Measurements from ENCODE around the gene NHLRC1. TPM values are rescaled to one million over a fixed set of nuclear protein-coding genes. Genes with fewer than 3 reads are reported as not detected.

NHLRC1 gene
- total RNA-seq, 1 experiment from 2014 or later: 1.4 TPM

DNA sequence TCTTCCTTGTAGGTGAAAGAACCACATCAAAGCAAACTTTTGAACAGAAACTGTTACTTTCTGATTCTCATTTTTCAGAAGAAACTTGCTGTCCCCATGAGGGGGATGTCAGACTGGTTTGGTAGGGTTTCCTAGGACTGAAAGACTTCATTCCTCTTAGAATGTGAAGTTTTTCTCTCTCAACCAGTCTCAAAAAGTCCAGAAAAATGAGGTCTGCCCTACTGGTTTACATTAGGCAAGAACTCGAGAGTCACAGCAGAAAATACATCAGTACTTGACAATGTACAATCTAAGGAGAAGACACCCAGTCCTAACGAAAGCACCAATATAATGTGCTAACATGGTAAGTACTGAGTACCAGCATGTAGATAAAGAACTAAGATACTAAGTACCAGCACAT is 12.7 kb upstream of the NHLRC1 start:
- POLR2A ChIA-PET: no interaction called here
- Mint-ChIP-seq H3K4me1 (no peaks in the 10 kb centered on the region), H3K36me3 (peaks cover 31% of the 10 kb centered on the region), H3K27ac (no peak overlapping the region), H3K27me3 (ENCODE audit: low read depth) (no peaks in the 10 kb centered on the region), H3K9me3 (no peaks in the 10 kb centered on the region), H3K4me3 (no peak overlapping the region)
- no peak for DNase-seq (ENCODE audit: low spot score)
- TF ChIP-seq, protein P1, sequence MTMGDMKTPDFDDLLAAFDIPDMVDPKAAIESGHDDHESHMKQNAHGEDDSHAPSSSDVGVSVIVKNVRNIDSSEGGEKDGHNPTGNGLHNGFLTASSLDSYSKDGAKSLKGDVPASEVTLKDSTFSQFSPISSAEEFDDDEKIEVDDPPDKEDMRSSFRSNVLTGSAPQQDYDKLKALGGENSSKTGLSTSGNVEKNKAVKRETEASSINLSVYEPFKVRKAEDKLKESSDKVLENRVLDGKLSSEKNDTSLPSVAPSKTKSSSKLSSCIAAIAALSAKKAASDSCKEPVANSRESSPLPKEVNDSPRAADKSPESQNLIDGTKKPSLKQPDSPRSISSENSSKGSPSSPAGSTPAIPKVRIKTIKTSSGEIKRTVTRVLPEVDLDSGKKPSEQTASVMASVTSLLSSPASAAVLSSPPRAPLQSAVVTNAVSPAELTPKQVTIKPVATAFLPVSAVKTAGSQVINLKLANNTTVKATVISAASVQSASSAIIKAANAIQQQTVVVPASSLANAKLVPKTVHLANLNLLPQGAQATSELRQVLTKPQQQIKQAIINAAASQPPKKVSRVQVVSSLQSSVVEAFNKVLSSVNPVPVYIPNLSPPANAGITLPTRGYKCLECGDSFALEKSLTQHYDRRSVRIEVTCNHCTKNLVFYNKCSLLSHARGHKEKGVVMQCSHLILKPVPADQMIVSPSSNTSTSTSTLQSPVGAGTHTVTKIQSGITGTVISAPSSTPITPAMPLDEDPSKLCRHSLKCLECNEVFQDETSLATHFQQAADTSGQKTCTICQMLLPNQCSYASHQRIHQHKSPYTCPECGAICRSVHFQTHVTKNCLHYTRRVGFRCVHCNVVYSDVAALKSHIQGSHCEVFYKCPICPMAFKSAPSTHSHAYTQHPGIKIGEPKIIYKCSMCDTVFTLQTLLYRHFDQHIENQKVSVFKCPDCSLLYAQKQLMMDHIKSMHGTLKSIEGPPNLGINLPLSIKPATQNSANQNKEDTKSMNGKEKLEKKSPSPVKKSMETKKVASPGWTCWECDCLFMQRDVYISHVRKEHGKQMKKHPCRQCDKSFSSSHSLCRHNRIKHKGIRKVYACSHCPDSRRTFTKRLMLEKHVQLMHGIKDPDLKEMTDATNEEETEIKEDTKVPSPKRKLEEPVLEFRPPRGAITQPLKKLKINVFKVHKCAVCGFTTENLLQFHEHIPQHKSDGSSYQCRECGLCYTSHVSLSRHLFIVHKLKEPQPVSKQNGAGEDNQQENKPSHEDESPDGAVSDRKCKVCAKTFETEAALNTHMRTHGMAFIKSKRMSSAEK (CRISPR knock-in tag; IDR thresholded peaks at IDR 0.05; ENCODE audit: borderline replicate concordance): no peak
- no peak for TF ChIP-seq JUN (CRISPR knock-in tag; IDR thresholded peaks at IDR 0.05)
- TF ChIP-seq ZBTB21 (CRISPR knock-in tag; IDR thresholded peaks at IDR 0.05; ENCODE audit: borderline replicate concordance): no peak
- TF ChIP-seq, protein P2, sequence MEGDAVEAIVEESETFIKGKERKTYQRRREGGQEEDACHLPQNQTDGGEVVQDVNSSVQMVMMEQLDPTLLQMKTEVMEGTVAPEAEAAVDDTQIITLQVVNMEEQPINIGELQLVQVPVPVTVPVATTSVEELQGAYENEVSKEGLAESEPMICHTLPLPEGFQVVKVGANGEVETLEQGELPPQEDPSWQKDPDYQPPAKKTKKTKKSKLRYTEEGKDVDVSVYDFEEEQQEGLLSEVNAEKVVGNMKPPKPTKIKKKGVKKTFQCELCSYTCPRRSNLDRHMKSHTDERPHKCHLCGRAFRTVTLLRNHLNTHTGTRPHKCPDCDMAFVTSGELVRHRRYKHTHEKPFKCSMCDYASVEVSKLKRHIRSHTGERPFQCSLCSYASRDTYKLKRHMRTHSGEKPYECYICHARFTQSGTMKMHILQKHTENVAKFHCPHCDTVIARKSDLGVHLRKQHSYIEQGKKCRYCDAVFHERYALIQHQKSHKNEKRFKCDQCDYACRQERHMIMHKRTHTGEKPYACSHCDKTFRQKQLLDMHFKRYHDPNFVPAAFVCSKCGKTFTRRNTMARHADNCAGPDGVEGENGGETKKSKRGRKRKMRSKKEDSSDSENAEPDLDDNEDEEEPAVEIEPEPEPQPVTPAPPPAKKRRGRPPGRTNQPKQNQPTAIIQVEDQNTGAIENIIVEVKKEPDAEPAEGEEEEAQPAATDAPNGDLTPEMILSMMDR (IDR thresholded peaks at IDR 0.05): no peak
- no peak for TF ChIP-seq KAT7 (CRISPR knock-in tag; IDR thresholded peaks at IDR 0.05; ENCODE audit: borderline replicate concordance)
- TF ChIP-seq MXD4 (CRISPR knock-in tag; IDR thresholded peaks at IDR 0.05; ENCODE audit: borderline replicate concordance): no peak
- no peak for TF ChIP-seq GTF2I (CRISPR knock-in tag; conservative IDR thresholded peaks at IDR 0.05)
- no peak for ATAC-seq
- CTCF ChIA-PET: no interaction called here

DNA sequence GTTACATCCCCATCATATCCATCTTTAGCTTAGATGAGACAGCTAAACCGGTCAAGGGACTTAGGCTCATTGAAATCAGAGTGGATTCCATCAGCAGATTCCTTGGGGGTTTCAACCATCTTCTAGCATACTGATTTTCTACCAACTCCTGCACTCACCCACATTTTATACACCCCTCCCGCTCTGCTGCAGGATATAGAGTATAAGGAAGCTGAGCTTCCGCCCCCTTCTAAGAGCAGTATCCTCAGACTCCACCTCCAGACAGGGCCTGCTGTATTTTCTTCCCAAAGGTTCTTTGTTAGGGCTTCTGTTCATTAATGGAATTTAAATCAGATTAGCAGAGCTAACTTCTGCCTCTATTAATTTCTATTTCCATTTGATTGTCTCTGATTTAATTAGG is 9.9 kb upstream of the NHLRC1 start:
- TF ChIP-seq ZNF138 (CRISPR knock-in tag; conservative IDR thresholded peaks at IDR 0.05): no peak
- no peak for TF ChIP-seq FOXP1 (CRISPR knock-in tag; IDR thresholded peaks at IDR 0.05; ENCODE audit: borderline replicate concordance)
- TF ChIP-seq FOXP4 (CRISPR knock-in tag; IDR thresholded peaks at IDR 0.05): no peak
- TF ChIP-seq ETV6 (CRISPR knock-in tag; IDR thresholded peaks at IDR 0.05): no peak
- no peak for TF ChIP-seq RELA (CRISPR knock-in tag; IDR thresholded peaks at IDR 0.05; ENCODE audit: borderline replicate concordance)
- TF ChIP-seq E2F1 (CRISPR knock-in tag; IDR thresholded peaks at IDR 0.05): no peak
- TF ChIP-seq E2F5 (CRISPR knock-in tag; IDR thresholded peaks at IDR 0.05): no peak
- no peak for TF ChIP-seq ATF1 (CRISPR knock-in tag; IDR thresholded peaks at IDR 0.05)
- no peak for TF ChIP-seq ATF2 (CRISPR knock-in tag; IDR thresholded peaks at IDR 0.05; ENCODE audit: borderline replicate concordance, low read depth)
- TF ChIP-seq, protein P3, sequence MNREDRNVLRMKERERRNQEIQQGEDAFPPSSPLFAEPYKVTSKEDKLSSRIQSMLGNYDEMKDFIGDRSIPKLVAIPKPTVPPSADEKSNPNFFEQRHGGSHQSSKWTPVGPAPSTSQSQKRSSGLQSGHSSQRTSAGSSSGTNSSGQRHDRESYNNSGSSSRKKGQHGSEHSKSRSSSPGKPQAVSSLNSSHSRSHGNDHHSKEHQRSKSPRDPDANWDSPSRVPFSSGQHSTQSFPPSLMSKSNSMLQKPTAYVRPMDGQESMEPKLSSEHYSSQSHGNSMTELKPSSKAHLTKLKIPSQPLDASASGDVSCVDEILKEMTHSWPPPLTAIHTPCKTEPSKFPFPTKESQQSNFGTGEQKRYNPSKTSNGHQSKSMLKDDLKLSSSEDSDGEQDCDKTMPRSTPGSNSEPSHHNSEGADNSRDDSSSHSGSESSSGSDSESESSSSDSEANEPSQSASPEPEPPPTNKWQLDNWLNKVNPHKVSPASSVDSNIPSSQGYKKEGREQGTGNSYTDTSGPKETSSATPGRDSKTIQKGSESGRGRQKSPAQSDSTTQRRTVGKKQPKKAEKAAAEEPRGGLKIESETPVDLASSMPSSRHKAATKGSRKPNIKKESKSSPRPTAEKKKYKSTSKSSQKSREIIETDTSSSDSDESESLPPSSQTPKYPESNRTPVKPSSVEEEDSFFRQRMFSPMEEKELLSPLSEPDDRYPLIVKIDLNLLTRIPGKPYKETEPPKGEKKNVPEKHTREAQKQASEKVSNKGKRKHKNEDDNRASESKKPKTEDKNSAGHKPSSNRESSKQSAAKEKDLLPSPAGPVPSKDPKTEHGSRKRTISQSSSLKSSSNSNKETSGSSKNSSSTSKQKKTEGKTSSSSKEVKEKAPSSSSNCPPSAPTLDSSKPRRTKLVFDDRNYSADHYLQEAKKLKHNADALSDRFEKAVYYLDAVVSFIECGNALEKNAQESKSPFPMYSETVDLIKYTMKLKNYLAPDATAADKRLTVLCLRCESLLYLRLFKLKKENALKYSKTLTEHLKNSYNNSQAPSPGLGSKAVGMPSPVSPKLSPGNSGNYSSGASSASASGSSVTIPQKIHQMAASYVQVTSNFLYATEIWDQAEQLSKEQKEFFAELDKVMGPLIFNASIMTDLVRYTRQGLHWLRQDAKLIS (CRISPR knock-in tag; IDR thresholded peaks at IDR 0.05; ENCODE audit: borderline replicate concordance): no peak
- no peak for ATAC-seq
- POLR2A ChIA-PET: no interaction called here
- H3K4me1 Mint-ChIP-seq: no peaks in the 10 kb centered on the region
- no peak for DNase-seq (ENCODE audit: low spot score)
- CTCF ChIA-PET: interaction anchor here (2.8 kb wide), 1 partner anchor 10 kb away, joined by 13 read pairs; the partner anchor contains the start of gene NHLRC1
- H3K27ac Mint-ChIP-seq: no peak overlapping the region
- H3K27me3 Mint-ChIP-seq (ENCODE audit: low read depth): no peaks in the 10 kb centered on the region
- H3K4me3 Mint-ChIP-seq: no peak overlapping the region
- no peaks in the 10 kb centered on the region for H3K9me3 Mint-ChIP-seq
- peaks cover 27% of the 10 kb centered on the region for H3K36me3 Mint-ChIP-seq

Measured in WTC11 (cell line).